PC-3 (cell line): Measurements from ENCODE around the gene FAM114A1. TPM values are rescaled to one million over a fixed set of nuclear protein-coding genes. Genes with fewer than 3 reads are reported as not detected.
"Not testable (repeated sequence)": the region's sequence is repeated elsewhere in the genome, so short reads cannot be mapped to it uniquely, and the experiment has no call there.

ENCODE experiments used
- ATAC-seq: fragments of 200-7000 bp; cut with Tn5 transposase; 2 replicates; pipeline ENCODE4 v1.9.1; 2020; ENCODE audit warnings: mild to moderate bottlenecking, moderate library complexity
- BruUV-seq: library from RNA; stranded (reverse); fragments of 400-500 nt; replicated peaks from 2 replicates; lab custom pipeline; 2021; lab: Mats Ljungman, UMichigan
- CTCF ChIA-PET: fragments of 300-600 bp; sonication (Branson Sonifier 250); formaldehyde crosslinking; loops from one replicate; lab custom pipeline; 2022; ENCODE audit warnings: antibody characterized with exemption; lab: Charles Lee
- POLR2A ChIA-PET: fragments of 300-600 bp; sonication (Branson Sonifier 250); formaldehyde crosslinking; loops from one replicate; lab custom pipeline; 2022; ENCODE audit warnings: antibody characterized with exemption; ENCODE audit not compliant: unreplicated experiment; lab: Charles Lee
- DNase-seq: peaks from one replicate; pipeline ENCODE4 v3.0.0-alpha.2; 2015
- H2AFZ ChIP-seq: fragments of 300-600 bp; sonication (generic); 2 replicates; pipeline ENCODE4 v1.6.0; 2016; ENCODE audit warnings: antibody characterized with exemption, low read length
- H3F3A ChIP-seq: fragments of 300-600 bp; sonication (generic); one replicate; pipeline ENCODE4 v1.6.0; 2017; ENCODE audit warnings: antibody characterized with exemption, low read length, control low read depth, mild to moderate bottlenecking; ENCODE audit not compliant: unreplicated experiment
- H3K27ac ChIP-seq: fragments of 300-600 bp; sonication (generic); 2 replicates; pipeline ENCODE4 v1.5.1; 2016; ENCODE audit warnings: mild to moderate bottlenecking, low read length
- H3K27me3 ChIP-seq: fragments of 300-600 bp; sonication (generic); 2 replicates; pipeline ENCODE4 v1.6.1; 2016; ENCODE audit warnings: low read length, mixed read lengths
- H3K36me3 ChIP-seq: fragments of 300-600 bp; sonication (generic); 2 replicates; pipeline ENCODE4 v1.6.1; 2016; ENCODE audit warnings: low read depth, mixed run types, low read length, mixed read lengths
- H3K4me1 ChIP-seq: fragments of 300-600 bp; sonication (generic); 2 replicates; pipeline ENCODE4 v1.5.1; 2016; ENCODE audit warnings: low read length; ENCODE audit not compliant: insufficient read depth
- H3K4me2 ChIP-seq: fragments of 300-600 bp; sonication (generic); 2 replicates; pipeline ENCODE4 v1.6.0; 2016; ENCODE audit warnings: low read length
- H3K4me3 ChIP-seq: fragments of 300-600 bp; sonication (generic); 2 replicates; pipeline ENCODE4 v1.5.1; 2016; ENCODE audit warnings: mild to moderate bottlenecking, low read length, mixed read lengths
- H3K79me2 ChIP-seq: fragments of 300-600 bp; sonication (generic); 2 replicates; pipeline ENCODE4 v1.6.1; 2017; ENCODE audit warnings: low read length, mixed read lengths
- H3K9ac ChIP-seq: fragments of 300-600 bp; sonication (generic); 2 replicates; pipeline ENCODE4 v1.6.0; 2016; ENCODE audit warnings: mild to moderate bottlenecking, low read length
- H3K9me2 ChIP-seq: fragments of 300-600 bp; sonication (generic); replicated peaks from 2 replicates; pipeline ENCODE4 v1.6.1; 2016; ENCODE audit warnings: mixed run types, low read length, mixed read lengths
- H3K9me3 ChIP-seq: fragments of 300-600 bp; sonication (generic); 2 replicates; pipeline ENCODE4 v1.6.1; 2016; ENCODE audit warnings: low read length, mixed read lengths
- H4K20me1 ChIP-seq: fragments of 300-600 bp; sonication (generic); 2 replicates; pipeline ENCODE4 v1.6.1; 2016; ENCODE audit warnings: low read length, mixed read lengths
- CTCF ChIP-seq: fragments of 300-600 bp; sonication (generic); conservative IDR thresholded peaks from 2 replicates; pipeline ENCODE4 v1.5.1; 2017; ENCODE audit warnings: antibody characterized with exemption, low read depth, mild to moderate bottlenecking, low read length
- EZH2 ChIP-seq: fragments of 300-600 bp; sonication (generic); IDR thresholded peaks from one replicate; pipeline ENCODE4 v1.6.1; 2017; ENCODE audit warnings: antibody characterized with exemption, mild to moderate bottlenecking, low read length; ENCODE audit not compliant: unreplicated experiment
- EZH2phosphoT487 ChIP-seq: fragments of 300-600 bp; sonication (generic); IDR thresholded peaks from 2 replicates; pipeline ENCODE4 v1.6.1; 2018; ENCODE audit warnings: mild to moderate bottlenecking, antibody characterized with exemption, low read length, borderline replicate concordance
- intact Hi-C: fragments of 100-400 bp; cut with micrococcal nuclease; formaldehyde crosslinking; loops from 2 replicates; pipeline ENCODE4 v1.9.0; 2023
- total RNA-seq: library from RNA; depleted of rRNA; stranded (reverse); fragments of >200 nt; gene quantifications from 2 replicates; pipeline ENCODE4 v1.2.3, GENCODE V29; 2014

Gene FAM114A1
- total RNA-seq, 1 experiment from 2014 or later = 25.0 TPM

GRCh38 chr4:38940476-38940875 is 72.9 kb downstream of the FAM114A1 start:
- H3K9me3 ChIP-seq = no peaks in the 10 kb centered on the region
- TF ChIP-seq CTCF = no peak
- no peak for TF ChIP-seq EZH2
- no peak for TF ChIP-seq EZH2phosphoT487
- H3F3A ChIP-seq = no peaks in the 10 kb centered on the region
- no TSS peak for BruUV-seq
- no peak overlapping the region for H3K9ac ChIP-seq
- no peaks in the 10 kb centered on the region; the same call in 1 of the 2 replicates for H3K36me3 ChIP-seq
- H3K4me2 ChIP-seq = no peak overlapping the region
- H3K9me2 ChIP-seq = no peaks in the 10 kb centered on the region
- ChIA-PET POLR2A (no interaction called here), CTCF (no interaction called here)
- H3K4me1 ChIP-seq = no peaks in the 10 kb centered on the region
- H3K79me2 ChIP-seq = no peaks in the 10 kb centered on the region
- DNase-seq = no peak
- H4K20me1 ChIP-seq = no peaks in the 10 kb centered on the region
- no peak overlapping the region for H3K4me3 ChIP-seq
- no peak overlapping the region for H2AFZ ChIP-seq
- no peak overlapping the region for H3K27ac ChIP-seq
- H3K27me3 ChIP-seq = no peaks in the 10 kb centered on the region
- no peak for ATAC-seq
- intact Hi-C loops = no loop called here

- intact Hi-C loops, H4K20me1 ChIP-seq, BruUV-seq, H3F3A ChIP-seq, H3K9ac ChIP-seq, H3K4me1 ChIP-seq, H3K9me3 ChIP-seq, H2AFZ ChIP-seq, H3K4me3 ChIP-seq, H3K36me3 ChIP-seq, DNase-seq, H3K27me3 ChIP-seq, ATAC-seq, H3K9me2 ChIP-seq, H3K27ac ChIP-seq, CTCF ChIA-PET, H3K4me2 ChIP-seq, H3K79me2 ChIP-seq: not testable (repeated sequence)
- POLR2A ChIA-PET = interaction anchor here (0.6 kb wide), 1 partner anchor 37 kb away, joined by 4 read pairs; no protein-coding TSS in a partner anchor
Observed at GRCh38 chr4:38941906-38942305, 74.3 kb downstream of the FAM114A1 start.

- Histone ChIP-seq H3K4me2 (no peak overlapping the region), H3F3A (no peaks in the 10 kb centered on the region), H3K27me3 (no peaks in the 10 kb centered on the region), H3K27ac (no peak overlapping the region), H3K9me3 (no peaks in the 10 kb centered on the region), H2AFZ (no peak overlapping the region), H3K9me2 (no peaks in the 10 kb centered on the region), H3K9ac (no peak overlapping the region), H3K4me1 (peaks cover 5% of the 10 kb centered on the region), H3K36me3 (no peaks in the 10 kb centered on the region; the same call in 1 of the 2 replicates), H3K4me3 (no peak overlapping the region), H3K79me2 (no peaks in the 10 kb centered on the region), H4K20me1 (no peaks in the 10 kb centered on the region)
- TF ChIP-seq EZH2 (no peak), EZH2phosphoT487 (no peak), CTCF (no peak)
- DNase-seq = no peak
- ChIA-PET CTCF (no interaction called here), POLR2A (no interaction called here)
- intact Hi-C loops = no loop called here
- no TSS peak for BruUV-seq
- no peak for ATAC-seq
Observed at GRCh38 chr4:38943343-38943742, 75.7 kb downstream of the FAM114A1 start.
